Trophoblast cell (in vitro differentiated cells and primary cell): ENCODE results near the gene SLC18A3.

Experiments
- DNase-seq, 2 donors: peaks; one replicate each; pipeline ENCODE4 v3.0.0-alpha.2; 2016
- H2AFZ ChIP-seq: 2 replicates; pipeline ENCODE4 v1.6.1; 2013; ENCODE audit warnings: low read length, moderate library complexity, mild to moderate bottlenecking; ENCODE audit not compliant: insufficient read depth, poor library complexity
- H2AK5ac ChIP-seq: 2 replicates; pipeline ENCODE4 v1.6.1; 2013; ENCODE audit warnings: mild to moderate bottlenecking, low read length
- H2BK120ac ChIP-seq: 2 replicates; pipeline ENCODE4 v1.6.1; 2013; ENCODE audit warnings: low read length, mild to moderate bottlenecking, moderate library complexity; ENCODE audit not compliant: insufficient read depth, poor library complexity
- H2BK12ac ChIP-seq: 2 replicates; pipeline ENCODE4 v1.6.1; 2013; ENCODE audit warnings: mild to moderate bottlenecking, low read length, moderate library complexity
- H2BK5ac ChIP-seq: 2 replicates; pipeline ENCODE4 v1.6.1; 2013; ENCODE audit warnings: low read length, low read depth, moderate library complexity, mild to moderate bottlenecking; ENCODE audit not compliant: poor library complexity
- H3K14ac ChIP-seq: 2 replicates; pipeline ENCODE4 v1.6.1; 2013; ENCODE audit warnings: mild to moderate bottlenecking, low read length
- H3K18ac ChIP-seq: 2 replicates; pipeline ENCODE4 v1.6.1; 2013; ENCODE audit warnings: mild to moderate bottlenecking, low read length
- H3K23ac ChIP-seq: 2 replicates; pipeline ENCODE4 v1.6.1; 2013; ENCODE audit warnings: low read length
- H3K27ac ChIP-seq: 2 replicates; pipeline ENCODE4 v1.5.1; 2013; ENCODE audit warnings: low read depth, mild to moderate bottlenecking, inconsistent platforms, low read length, moderate library complexity
- H3K27me3 ChIP-seq: 2 replicates; pipeline ENCODE4 v1.6.1; 2013; ENCODE audit warnings: inconsistent platforms, mild to moderate bottlenecking, low read length, moderate library complexity; ENCODE audit not compliant: insufficient read depth
- H3K36me3 ChIP-seq, 2 experiments: 1 replicate in 1 of 2; 2 replicates in 1 of 2; pipeline ENCODE4 v1.6.1; 2013; ENCODE audit warnings: low read length in 2 of 2, mild to moderate bottlenecking in 2 of 2, moderate library complexity in 1 of 2; ENCODE audit not compliant: insufficient read depth in 2 of 2, control insufficient read depth in 1 of 2
- H3K4ac ChIP-seq: 2 replicates; pipeline ENCODE4 v1.6.1; 2013; ENCODE audit warnings: low read depth, mild to moderate bottlenecking, low read length, moderate library complexity
- H3K4me1 ChIP-seq, 2 experiments: 1 replicate in 1 of 2; 2 replicates in 1 of 2; pipeline ENCODE4 v1.6.1; 2013; ENCODE audit warnings: low read length in 2 of 2, mild to moderate bottlenecking in 2 of 2, moderate library complexity in 1 of 2; ENCODE audit not compliant: insufficient read depth in 2 of 2, control insufficient read depth in 1 of 2
- H3K4me2 ChIP-seq: 2 replicates; pipeline ENCODE4 v1.6.1; 2013; ENCODE audit warnings: inconsistent platforms, mild to moderate bottlenecking, low read length, moderate library complexity
- H3K4me3 ChIP-seq: 2 replicates; pipeline ENCODE4 v1.5.1; 2013; ENCODE audit warnings: mild to moderate bottlenecking, low read depth, low read length, inconsistent platforms
- H3K79me1 ChIP-seq: one replicate; pipeline ENCODE4 v1.6.1; 2013; ENCODE audit warnings: low read length
- H3K79me2 ChIP-seq: 2 replicates; pipeline ENCODE4 v1.6.1; 2013; ENCODE audit warnings: low read length, mild to moderate bottlenecking; ENCODE audit not compliant: control insufficient read depth, insufficient read depth, poor library complexity
- H3K9ac ChIP-seq: 2 replicates; pipeline ENCODE4 v1.6.1; 2013; ENCODE audit warnings: mild to moderate bottlenecking, low read length
- H3K9me3 ChIP-seq: 2 replicates; pipeline ENCODE4 v1.6.1; 2013; ENCODE audit warnings: low read depth, mild to moderate bottlenecking, control low read depth, inconsistent platforms, low read length; ENCODE audit not compliant: insufficient read depth
- H4K12ac ChIP-seq: 2 replicates; pipeline ENCODE4 v1.6.1; 2013; ENCODE audit warnings: low read depth, mild to moderate bottlenecking, low read length, moderate library complexity
- H4K8ac ChIP-seq: 2 replicates; pipeline ENCODE4 v1.6.1; 2013; ENCODE audit warnings: low read depth, mild to moderate bottlenecking, low read length, moderate library complexity
- H4K91ac ChIP-seq: one replicate; pipeline ENCODE4 v1.6.1; 2013; ENCODE audit warnings: low read depth, mild to moderate bottlenecking, low read length, moderate library complexity
- WGBS: extraction: QIAGEN DNeasy Blood & Tissue Kit; methylation state at CpG from one replicate; pipeline ENCODE4 v1.1.7; 2013; ENCODE audit warnings: missing lambda C conversion rate; ENCODE audit not compliant: insufficient read length, insufficient coverage; ENCODE audit errors: extremely low coverage; 5-methylcytosine and 5-hydroxymethylcytosine counted together

Gene SLC18A3

DNA sequence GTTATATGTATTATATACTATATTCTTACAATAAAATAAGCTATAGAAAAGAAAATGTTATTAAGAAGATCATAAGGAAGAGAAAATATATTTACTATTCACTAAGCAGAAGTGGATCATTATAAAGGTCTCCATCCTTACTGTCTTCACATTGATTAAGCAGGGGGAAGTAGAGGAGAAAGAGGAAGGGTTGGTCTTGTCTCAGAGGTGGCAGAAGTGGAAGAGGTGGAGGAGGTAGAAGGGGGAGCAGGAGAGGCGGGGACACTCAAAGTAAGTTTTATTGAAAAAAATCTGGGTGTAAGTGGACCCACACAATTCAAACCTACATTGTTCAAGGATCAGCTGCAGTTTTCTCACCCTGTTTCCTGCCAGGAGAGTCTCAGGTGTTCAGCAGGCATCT, 42.3 kb upstream of the SLC18A3 start:
- no peak overlapping the region for H3K23ac ChIP-seq
- H3K9ac ChIP-seq = no peak overlapping the region
- no peak overlapping the region for H3K14ac ChIP-seq
- no peaks in the 10 kb centered on the region for H3K79me2 ChIP-seq
- H3K27me3 ChIP-seq = no peaks in the 10 kb centered on the region
- no peak overlapping the region for H2AFZ ChIP-seq
- peaks cover 7% of the 10 kb centered on the region for H3K9me3 ChIP-seq
- H3K4me1 ChIP-seq = no peaks in the 10 kb centered on the region
- H3K27ac ChIP-seq = no peak overlapping the region
- no peak overlapping the region for H4K8ac ChIP-seq
- no peak overlapping the region for H2BK120ac ChIP-seq
- no peaks in the 10 kb centered on the region for H3K79me1 ChIP-seq
- H3K4ac ChIP-seq = no peak overlapping the region
- H4K12ac ChIP-seq = no peak overlapping the region
- no peak overlapping the region for H2BK5ac ChIP-seq
- H3K4me3 ChIP-seq = no peak overlapping the region
- H3K18ac ChIP-seq = no peak overlapping the region
- no peak for DNase-seq
- WGBS = no CpG with 5 or more reads among the region's 1 CpG
- H3K4me2 ChIP-seq = no peak overlapping the region
- no peak overlapping the region for H2AK5ac ChIP-seq
- H4K91ac ChIP-seq = no peak overlapping the region
- no peaks in the 10 kb centered on the region for H3K36me3 ChIP-seq
- H2BK12ac ChIP-seq = no peak overlapping the region

DNA sequence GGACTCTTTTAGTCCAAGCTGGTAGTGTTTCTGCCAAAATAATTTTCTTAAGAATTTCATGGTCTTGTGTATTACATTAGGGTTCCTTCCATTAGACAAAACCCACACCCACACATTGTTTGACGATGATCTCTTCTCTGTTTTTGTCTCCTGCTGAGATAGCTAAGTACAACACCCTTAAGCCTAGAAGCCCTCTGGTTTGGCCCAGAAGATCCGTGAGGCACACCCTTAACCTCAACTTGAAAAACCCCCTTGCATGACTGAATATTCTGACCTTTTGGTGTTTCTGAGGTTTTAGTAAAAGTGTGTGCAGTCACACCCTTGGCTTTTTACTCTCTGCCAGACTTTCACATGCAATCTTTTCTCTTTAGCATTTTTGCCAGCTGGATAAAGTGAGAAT, 41.9 kb upstream of the SLC18A3 start:
- Histone ChIP-seq H3K4me2 (no peak overlapping the region), H4K12ac (no peak overlapping the region), H3K4ac (no peak overlapping the region), H4K91ac (no peak overlapping the region), H3K23ac (no peak overlapping the region), H3K79me2 (no peaks in the 10 kb centered on the region), H3K79me1 (no peaks in the 10 kb centered on the region), H2BK12ac (no peak overlapping the region), H3K27me3 (no peaks in the 10 kb centered on the region), H3K14ac (no peak overlapping the region), H3K9ac (no peak overlapping the region), H2BK120ac (no peak overlapping the region), H3K9me3 (peaks cover 7% of the 10 kb centered on the region), H2BK5ac (no peak overlapping the region), H2AK5ac (no peak overlapping the region), H3K4me1 (no peaks in the 10 kb centered on the region), H3K4me3 (no peak overlapping the region), H3K36me3 (no peaks in the 10 kb centered on the region), H4K8ac (no peak overlapping the region), H3K18ac (no peak overlapping the region), H2AFZ (no peak overlapping the region), H3K27ac (no peak overlapping the region)
- WGBS = no CpG with 5 or more reads among the region's 2 CpGs
- no peak for DNase-seq

DNA sequence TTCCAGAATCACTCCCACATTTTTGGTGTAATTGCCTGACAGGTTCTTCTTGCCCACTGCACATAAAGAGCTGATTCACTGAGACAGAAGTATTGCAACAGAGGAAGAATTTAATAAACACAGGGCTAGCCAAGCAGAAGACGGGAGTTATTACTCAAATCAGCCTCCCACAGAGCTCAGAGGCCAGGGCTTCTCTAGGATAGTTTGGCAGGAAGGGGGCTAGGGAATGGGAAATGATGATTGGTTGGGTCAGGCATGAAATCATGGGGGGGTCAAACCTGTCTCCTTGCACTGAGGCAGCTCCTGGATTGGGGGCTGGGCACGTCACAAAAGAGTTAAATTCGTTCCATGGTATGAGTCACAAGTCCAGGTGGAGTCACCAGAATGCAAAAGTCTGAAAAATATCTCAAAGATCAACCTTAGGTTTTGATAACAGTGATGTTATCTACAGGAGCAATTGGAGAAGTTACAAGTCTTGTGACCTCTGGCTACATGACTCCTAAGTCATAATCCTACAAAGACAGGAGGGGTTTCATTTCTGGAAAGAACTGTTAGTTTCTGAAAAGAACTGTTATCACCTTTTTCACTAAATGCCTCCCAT, 41.0 kb upstream of the SLC18A3 start:
- no peak overlapping the region for H3K27ac ChIP-seq
- H2BK12ac ChIP-seq = no peak overlapping the region
- no peak overlapping the region for H4K8ac ChIP-seq
- no peaks in the 10 kb centered on the region for H3K79me1 ChIP-seq
- no peak overlapping the region for H2AK5ac ChIP-seq
- peak; percentile 43 to 92 for DNase-seq
- H3K27me3 ChIP-seq = no peaks in the 10 kb centered on the region
- H3K79me2 ChIP-seq = no peaks in the 10 kb centered on the region
- peaks cover 7% of the 10 kb centered on the region for H3K9me3 ChIP-seq
- H3K23ac ChIP-seq = no peak overlapping the region
- H4K91ac ChIP-seq = no peak overlapping the region
- H4K12ac ChIP-seq = no peak overlapping the region
- no peak overlapping the region for H3K4me2 ChIP-seq
- no peak overlapping the region for H2BK5ac ChIP-seq
- H2AFZ ChIP-seq = no peak overlapping the region
- no peak overlapping the region for H3K9ac ChIP-seq
- H3K4me1 ChIP-seq = no peaks in the 10 kb centered on the region
- H3K18ac ChIP-seq = no peak overlapping the region
- H3K4ac ChIP-seq = no peak overlapping the region
- no CpG with 5 or more reads among the region's 3 CpGs for WGBS
- H3K36me3 ChIP-seq = no peaks in the 10 kb centered on the region
- H3K4me3 ChIP-seq = no peak overlapping the region
- no peak overlapping the region for H2BK120ac ChIP-seq
- no peak overlapping the region for H3K14ac ChIP-seq

DNA sequence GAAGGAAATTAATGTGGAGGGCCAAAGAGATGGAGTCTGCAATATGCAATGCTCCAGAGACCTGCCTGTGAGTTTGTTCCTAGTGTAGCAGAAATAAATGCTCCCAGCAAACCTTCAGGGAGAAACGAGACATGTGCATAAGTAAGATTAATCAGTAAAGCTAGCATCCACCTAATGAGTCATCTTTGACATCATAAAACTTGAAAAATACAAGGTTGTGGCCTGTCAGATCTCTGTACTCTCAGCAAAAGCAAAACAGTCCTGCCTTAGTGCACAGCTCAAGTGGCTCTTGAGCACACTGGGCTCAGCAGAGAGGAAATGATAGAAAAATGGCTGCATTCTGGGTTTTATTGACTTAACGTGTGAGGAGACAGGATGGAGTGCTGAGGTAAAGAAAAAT, 38.7 kb upstream of the SLC18A3 start:
- Histone ChIP-seq H3K36me3 (no peaks in the 10 kb centered on the region), H3K4me2 (no peak overlapping the region), H3K79me2 (no peaks in the 10 kb centered on the region), H3K23ac (no peak overlapping the region), H3K9ac (no peak overlapping the region), H2AFZ (no peak overlapping the region), H3K4me1 (no peaks in the 10 kb centered on the region), H2BK120ac (no peak overlapping the region), H2BK5ac (no peak overlapping the region), H3K27me3 (no peaks in the 10 kb centered on the region), H3K14ac (no peak overlapping the region), H4K8ac (no peak overlapping the region), H3K9me3 (peaks cover 7% of the 10 kb centered on the region), H3K18ac (no peak overlapping the region), H3K4me3 (no peak overlapping the region), H3K79me1 (no peaks in the 10 kb centered on the region), H2BK12ac (no peak overlapping the region), H4K12ac (no peak overlapping the region), H3K27ac (no peak overlapping the region), H2AK5ac (no peak overlapping the region), H3K4ac (no peak overlapping the region), H4K91ac (no peak overlapping the region)
- no peak for DNase-seq
- WGBS = no CpG with 5 or more reads among the region's 2 CpGs
